GM21367 (cell line): ENCODE measurements around the gene CHST7.

Source experiments
- ATAC-seq: cut with Tn5 transposase; IDR thresholded peaks from one replicate; pipeline ENCODE4 v1.9.1; 2021; ENCODE audit not compliant: unreplicated experiment

Gene CHST7

GRCh38 chrX:46572340-46572936 is 1.1 kb upstream of the CHST7 start:
- peak; percentile 24 for ATAC-seq

GRCh38 chrX:46573892-46574773 is 568 bp downstream of the CHST7 start:
- peak; percentile 25 for ATAC-seq

- no peak for ATAC-seq
These were observed 1.3 kb downstream of the CHST7 start for GRCh38 chrX:46574774-46575381.

GRCh38 chrX:46575586-46575985 is 2.0 kb downstream of the CHST7 start:
- ATAC-seq, result no peak

- ATAC-seq, result no peak
These were observed 2.4 kb downstream of the CHST7 start for GRCh38 chrX:46575991-46576392.

GRCh38 chrX:46576458-46576857 is 2.9 kb downstream of the CHST7 start:
- no peak for ATAC-seq

GRCh38 chrX:46577221-46578005 is 3.8 kb downstream of the CHST7 start:
- no peak for ATAC-seq

GRCh38 chrX:46579250-46579649 is 5.7 kb downstream of the CHST7 start:
- ATAC-seq, result no peak

GRCh38 chrX:46580613-46581012 is 7.0 kb downstream of the CHST7 start:
- no peak for ATAC-seq

GRCh38 chrX:46582325-46582724 is 8.8 kb downstream of the CHST7 start:
- ATAC-seq, result no peak

- no peak for ATAC-seq
These were observed 9.4 kb downstream of the CHST7 start for GRCh38 chrX:46582966-46583365.

- no peak for ATAC-seq
These were observed 11.2 kb downstream of the CHST7 start for GRCh38 chrX:46584736-46585135.

GRCh38 chrX:46587158-46587557 is 13.6 kb downstream of the CHST7 start:
- ATAC-seq, result no peak

GRCh38 chrX:46587753-46588171 is 14.2 kb downstream of the CHST7 start:
- no peak for ATAC-seq

GRCh38 chrX:46588263-46588662 is 14.7 kb downstream of the CHST7 start:
- ATAC-seq, result no peak

- ATAC-seq, result no peak
These were observed 16.6 kb downstream of the CHST7 start for GRCh38 chrX:46589977-46590723.

GRCh38 chrX:46595084-46595483 is 21.5 kb downstream of the CHST7 start:
- no peak for ATAC-seq

GRCh38 chrX:46597208-46597607 is 23.6 kb downstream of the CHST7 start:
- no peak for ATAC-seq

- ATAC-seq, result no peak
These were observed 24.2 kb downstream of the CHST7 start for GRCh38 chrX:46597771-46598170.

- no peak for ATAC-seq
These were observed 25.5 kb downstream of the CHST7 start for GRCh38 chrX:46599051-46599560.
